Fibroblast of skin of back (primary cell): ENCODE data around the gene PKD1.
"Not testable (repeated sequence)": the region's sequence is repeated elsewhere in the genome, so short reads cannot be mapped to it uniquely, and the experiment has no call there.

ENCODE experiments used
- DNase-seq: peaks from one replicate; pipeline ENCODE4 v3.0.0-alpha.2; 2013

Gene PKD1

GRCh38 chr16:2107121-2107790 is 28.4 kb downstream of the PKD1 start:
- DNase-seq = not testable (repeated sequence)

- not testable (repeated sequence) for DNase-seq
These were observed 29.5 kb downstream of the PKD1 start for GRCh38 chr16:2106211-2106610.

DNA sequence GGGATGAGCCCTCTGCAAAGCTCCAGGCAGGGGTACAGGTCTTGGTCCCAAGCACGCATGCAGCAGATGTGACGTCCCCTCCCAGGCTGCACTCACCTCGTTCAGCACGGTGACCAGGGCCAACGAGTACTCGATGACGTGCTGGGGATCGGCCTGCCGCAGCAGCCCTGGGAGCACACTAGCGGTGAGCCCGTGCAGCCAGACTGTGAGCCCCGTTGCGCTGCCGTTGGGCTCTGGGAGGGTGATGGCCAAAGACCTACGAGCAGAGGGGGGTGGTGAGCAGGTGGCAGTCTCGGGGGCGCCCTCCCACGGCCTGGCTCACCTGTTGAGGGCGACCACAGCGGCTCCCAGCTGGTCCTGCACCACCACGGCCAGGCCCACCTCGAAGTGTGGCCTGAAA is 29.9 kb downstream of the PKD1 start:
- not testable (repeated sequence) for DNase-seq

GRCh38 chr16:2105291-2105690 is 30.4 kb downstream of the PKD1 start:
- DNase-seq = not testable (repeated sequence)

- not testable (repeated sequence) for DNase-seq
These were observed 31.2 kb downstream of the PKD1 start for GRCh38 chr16:2104464-2104863.

GRCh38 chr16:2102471-2102870 is 33.2 kb downstream of the PKD1 start:
- no peak for DNase-seq

DNA sequence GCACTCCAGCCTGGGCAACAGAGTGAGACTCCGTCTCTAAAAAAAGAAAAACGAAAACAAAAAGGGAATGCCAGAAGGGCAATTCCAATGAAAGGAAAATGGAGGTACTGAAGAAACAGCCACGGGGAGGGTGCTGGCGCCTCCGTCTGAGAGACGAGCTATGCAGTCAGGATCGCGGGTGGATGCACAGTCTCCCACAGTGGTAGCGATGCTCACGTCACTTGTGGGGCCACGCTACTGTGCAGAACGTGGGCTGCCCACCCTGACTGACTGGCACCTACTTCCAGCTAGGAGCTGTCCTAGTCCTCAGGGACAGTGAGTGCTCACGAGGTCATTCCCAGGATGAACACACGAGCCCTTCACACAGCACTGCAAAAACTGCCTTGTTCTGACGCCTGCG is 34.1 kb downstream of the PKD1 start:
- not testable (repeated sequence) for DNase-seq

DNA sequence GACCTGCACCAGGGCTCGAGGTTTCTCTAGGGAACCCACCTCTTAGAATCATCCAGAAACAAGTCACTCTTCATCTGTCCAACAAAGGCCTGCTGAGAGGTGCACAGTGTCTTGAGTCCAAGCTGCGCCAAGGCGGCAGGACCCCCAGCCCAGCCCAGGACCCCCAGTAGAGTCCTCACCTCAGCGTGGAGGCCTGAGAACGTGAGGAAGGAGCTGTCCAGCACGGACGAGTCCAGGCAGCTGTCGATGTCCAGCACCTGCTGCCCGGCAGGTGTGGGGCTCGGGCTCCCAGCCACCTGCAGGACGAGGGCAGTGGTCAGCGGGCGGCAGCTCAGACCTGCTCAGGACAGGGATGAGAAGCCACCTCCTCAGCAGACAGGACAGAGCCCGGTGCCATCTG is 38.0 kb downstream of the PKD1 start:
- not testable (repeated sequence) for DNase-seq

- no peak for DNase-seq
These were observed 38.7 kb downstream of the PKD1 start for GRCh38 chr16:2096853-2097595.

DNA sequence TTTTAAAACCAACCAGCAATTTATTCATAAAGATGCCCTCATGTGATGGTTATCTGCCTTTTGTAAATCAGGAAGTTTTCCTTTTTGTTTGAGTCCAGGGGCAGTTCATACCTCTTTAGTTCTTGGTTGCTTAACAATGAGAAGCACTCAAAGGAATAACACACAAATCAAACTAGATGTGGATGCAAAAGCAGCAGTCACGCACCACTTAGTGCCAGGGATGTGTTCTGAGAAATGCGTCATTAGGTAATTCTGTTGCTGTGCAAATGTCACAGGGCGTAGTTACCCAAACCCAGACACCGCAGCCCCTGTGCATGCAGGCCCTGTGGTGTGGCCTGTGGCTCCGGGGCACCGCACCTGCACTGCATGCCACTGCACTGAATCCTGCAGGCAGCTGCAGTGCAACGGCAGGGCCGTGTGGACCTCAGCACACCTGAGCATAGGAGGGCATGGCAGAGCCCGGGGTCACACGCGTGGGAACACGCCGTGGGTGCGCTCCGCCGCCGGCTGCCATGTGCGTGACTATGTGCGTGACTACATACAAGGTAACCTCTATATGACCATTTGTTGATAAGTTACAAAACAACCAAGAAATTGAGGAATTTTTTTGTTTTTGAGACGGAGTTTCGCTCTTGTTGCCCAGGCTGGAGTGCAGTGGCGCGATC is 39.6 kb downstream of the PKD1 start:
- DNase-seq = no peak

GRCh38 chr16:2095315-2095853 is 40.3 kb downstream of the PKD1 start:
- DNase-seq = peak; percentile 33

DNA sequence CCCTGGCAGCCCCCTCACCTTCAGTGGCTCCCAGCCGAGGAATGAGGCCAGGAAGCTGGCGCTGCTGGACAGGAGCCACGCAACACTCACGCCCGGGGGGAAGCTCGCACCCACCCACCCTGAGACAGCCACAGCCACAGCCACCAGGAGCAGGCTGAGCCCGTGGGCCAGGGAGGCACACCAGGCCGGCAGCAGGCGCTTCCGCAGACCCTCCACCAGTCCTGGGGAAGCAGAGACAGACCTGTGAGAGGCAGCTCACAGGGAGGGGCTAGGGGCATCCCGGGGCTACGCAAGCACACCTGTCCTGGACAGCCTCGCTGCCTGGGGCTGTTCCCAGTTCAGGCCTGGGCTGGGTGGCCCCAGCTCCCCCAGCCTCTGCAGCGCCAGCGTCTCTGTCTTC is 41.9 kb downstream of the PKD1 start:
- no peak for DNase-seq

DNA sequence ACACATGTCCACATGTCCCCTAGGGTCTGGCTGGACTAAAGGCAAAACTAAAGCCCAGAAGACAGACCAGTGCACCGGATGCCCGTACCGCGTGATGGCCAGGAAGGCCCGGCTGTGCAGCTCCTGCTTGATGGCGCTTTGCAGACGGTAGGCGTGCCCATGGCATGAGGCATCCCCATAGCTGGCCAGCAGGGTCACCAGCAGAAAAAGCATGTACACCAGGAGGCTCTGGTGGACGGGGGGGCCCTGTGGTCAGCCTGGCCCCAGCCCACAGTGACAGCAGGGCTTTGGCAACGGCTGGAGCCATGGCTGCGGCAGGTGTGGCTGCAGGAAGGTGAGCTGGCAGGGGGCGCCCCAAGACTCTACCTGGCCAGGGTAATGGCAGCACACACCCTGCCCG is 42.8 kb downstream of the PKD1 start:
- DNase-seq = no peak

DNA sequence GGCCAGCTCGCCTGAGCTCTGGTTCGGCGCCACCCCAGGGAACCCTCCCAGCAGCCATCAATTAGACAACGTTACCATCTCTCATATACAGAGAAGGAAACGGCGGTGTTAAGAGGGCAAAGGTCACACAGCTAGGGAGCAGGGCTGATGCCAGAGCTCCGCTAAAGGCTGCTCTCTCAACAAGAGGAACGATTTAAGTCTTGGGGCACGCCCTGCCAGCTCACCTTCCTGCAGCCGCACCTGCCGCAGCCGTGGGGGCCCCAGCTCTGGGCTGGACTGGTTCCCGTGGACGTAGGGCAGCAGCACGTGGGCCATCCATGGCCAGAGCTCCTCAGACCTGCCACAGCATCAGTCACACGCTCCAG is 43.5 kb downstream of the PKD1 start:
- DNase-seq = no peak

- DNase-seq = no peak
These were observed 44.0 kb downstream of the PKD1 start for GRCh38 chr16:2091547-2092255.

GRCh38 chr16:2090777-2091546 is 44.7 kb downstream of the PKD1 start:
- DNase-seq = peak; percentile 57

DNA sequence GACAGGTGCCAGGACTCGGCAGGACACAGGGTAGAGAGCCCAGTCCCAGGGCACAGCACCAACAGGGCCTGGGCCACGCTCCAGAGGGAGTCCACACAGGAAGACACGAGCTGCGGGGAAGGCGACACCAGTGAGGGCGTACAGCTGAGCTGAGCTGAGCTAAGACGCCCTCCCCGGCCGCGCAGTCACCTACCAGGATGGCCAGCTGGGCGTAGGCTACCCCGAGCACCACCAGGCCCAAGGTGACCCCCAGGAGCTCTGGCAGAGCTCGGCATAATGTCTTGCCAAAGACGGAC is 45.3 kb downstream of the PKD1 start:
- no peak for DNase-seq

GRCh38 chr16:2089706-2090480 is 45.8 kb downstream of the PKD1 start:
- no peak for DNase-seq

DNA sequence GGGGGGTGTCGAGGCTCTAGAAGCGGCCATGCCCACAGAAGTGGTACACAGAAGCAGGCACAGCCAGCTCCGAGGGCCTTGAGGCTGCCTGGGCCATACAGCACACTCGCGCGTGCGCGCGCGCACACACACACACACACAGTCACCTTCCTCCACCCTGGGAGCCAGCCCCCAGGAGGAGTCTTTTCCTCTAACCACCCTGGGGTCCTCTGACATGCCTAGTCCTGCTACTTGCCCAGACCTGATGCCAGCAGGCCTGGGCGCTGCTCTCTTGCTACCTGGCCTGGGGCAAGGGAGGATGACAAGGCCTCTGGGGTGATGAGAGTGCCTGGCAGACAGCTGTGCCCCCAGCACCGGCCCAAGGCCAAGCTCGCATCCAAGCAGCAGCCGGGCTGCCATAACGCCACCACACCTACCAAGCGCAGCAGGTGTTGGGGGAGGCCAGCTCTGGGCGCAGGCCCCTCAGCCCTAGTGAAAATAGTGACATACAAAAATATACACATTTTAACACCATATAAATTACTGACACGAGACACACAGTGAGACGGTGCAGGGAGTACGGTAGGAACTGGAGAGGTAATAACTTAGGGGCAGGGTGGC is 46.8 kb downstream of the PKD1 start:
- DNase-seq = no peak

DNA sequence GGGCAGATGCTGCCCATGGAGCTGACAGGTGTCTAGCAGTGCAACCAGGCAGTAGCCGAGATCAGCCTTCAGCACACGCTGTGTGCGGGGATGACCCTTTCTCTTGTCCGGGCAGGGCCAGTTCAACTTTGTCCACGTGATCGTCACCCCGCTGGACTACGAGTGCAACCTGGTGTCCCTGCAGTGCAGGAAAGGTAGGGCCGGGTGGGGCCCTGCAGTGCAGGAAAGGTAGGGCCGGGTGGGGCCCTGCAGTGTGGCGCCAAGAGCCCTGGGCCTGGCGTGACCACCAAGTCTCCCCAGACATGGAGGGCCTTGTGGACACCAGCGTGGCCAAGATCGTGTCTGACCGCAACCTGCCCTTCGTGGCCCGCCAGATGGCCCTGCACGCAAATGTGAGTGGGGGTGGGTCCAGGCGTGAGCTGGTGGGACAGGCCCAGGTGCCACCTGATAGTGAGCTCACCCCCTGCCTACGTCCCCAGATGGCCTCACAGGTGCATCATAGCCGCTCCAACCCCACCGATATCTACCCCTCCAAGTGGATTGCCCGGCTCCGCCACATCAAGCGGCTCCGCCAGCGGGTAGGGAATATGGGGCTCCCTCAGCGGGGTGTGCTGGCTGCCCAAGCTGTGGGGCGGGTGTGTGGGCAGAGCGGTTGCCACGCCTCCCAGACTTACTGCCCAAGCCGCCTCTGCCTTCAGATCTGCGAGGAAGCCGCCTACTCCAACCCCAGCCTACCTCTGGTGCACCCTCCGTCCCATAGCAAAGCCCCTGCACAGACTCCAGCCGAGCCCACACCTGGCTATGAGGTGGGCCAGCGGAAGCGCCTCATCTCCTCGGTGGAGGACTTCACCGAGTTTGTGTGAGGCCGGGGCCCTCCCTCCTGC is 47.7 kb downstream of the PKD1 start:
- no peak for DNase-seq
